Mesendoderm (in vitro differentiated cells): ENCODE data around the gene PPY.
"Not testable (repeated sequence)": the region's sequence is repeated elsewhere in the genome, so short reads cannot be mapped to it uniquely, and the experiment has no call there.

Experiments used
- DNase-seq: peaks from one replicate; pipeline ENCODE4 v3.0.0; 2013
- H2AK5ac ChIP-seq: 2 replicates; pipeline ENCODE4 v1.6.1; 2013; ENCODE audit warnings: low read length, inconsistent platforms
- H2BK120ac ChIP-seq: 2 replicates; pipeline ENCODE4 v1.6.1; 2013; ENCODE audit warnings: low read depth, mild to moderate bottlenecking, low read length, moderate library complexity, mixed read lengths
- H2BK15ac ChIP-seq: replicated peaks from 2 replicates; pipeline ENCODE4 v1.6.1; 2013; ENCODE audit warnings: low read depth, mild to moderate bottlenecking, moderate library complexity
- H2BK5ac ChIP-seq: 2 replicates; pipeline ENCODE4 v1.6.1; 2013; ENCODE audit warnings: low read length, inconsistent platforms
- H3K18ac ChIP-seq: 2 replicates; pipeline ENCODE4 v1.6.1; 2013; ENCODE audit warnings: mild to moderate bottlenecking, low read length, mixed read lengths
- H3K23ac ChIP-seq: one replicate; pipeline ENCODE4 v1.6.1; 2013; ENCODE audit warnings: low read length
- H3K27ac ChIP-seq: 2 replicates; pipeline ENCODE4 v1.5.1; 2013; ENCODE audit warnings: low read depth, mild to moderate bottlenecking, inconsistent platforms, low read length, moderate library complexity
- H3K27me3 ChIP-seq: 2 replicates; pipeline ENCODE4 v1.6.1; 2013; ENCODE audit warnings: low read length, control low read depth, mild to moderate bottlenecking, inconsistent platforms; ENCODE audit not compliant: insufficient read depth, poor library complexity
- H3K36me3 ChIP-seq: 2 replicates; pipeline ENCODE4 v1.6.1; 2013; ENCODE audit warnings: low read length, inconsistent platforms; ENCODE audit not compliant: control insufficient read depth, insufficient read depth
- H3K4ac ChIP-seq: one replicate; pipeline ENCODE4 v1.6.1; 2013; ENCODE audit warnings: low read depth, mild to moderate bottlenecking, low read length, moderate library complexity
- H3K4me1 ChIP-seq: 2 replicates; pipeline ENCODE4 v1.6.1; 2013; ENCODE audit warnings: low read depth, low read length, inconsistent platforms; ENCODE audit not compliant: control insufficient read depth
- H3K4me2 ChIP-seq: 2 replicates; pipeline ENCODE4 v1.6.1; 2013; ENCODE audit warnings: low read length
- H3K4me3 ChIP-seq: 2 replicates; pipeline ENCODE4 v1.5.1; 2013; ENCODE audit warnings: mild to moderate bottlenecking, low read length
- H3K56ac ChIP-seq: one replicate; pipeline ENCODE4 v1.6.1; 2013; ENCODE audit warnings: low read length
- H3K79me1 ChIP-seq: 2 replicates; pipeline ENCODE4 v1.6.1; 2013; ENCODE audit warnings: low read length, inconsistent platforms
- H3K79me2 ChIP-seq: 2 replicates; pipeline ENCODE4 v1.6.1; 2013; ENCODE audit warnings: mild to moderate bottlenecking, low read length; ENCODE audit not compliant: control insufficient read depth, insufficient read depth
- H3K9ac ChIP-seq: 2 replicates; pipeline ENCODE4 v1.6.1; 2013; ENCODE audit warnings: low read length, inconsistent platforms
- H4K5ac ChIP-seq: one replicate; pipeline ENCODE4 v1.6.1; 2013; ENCODE audit warnings: low read length
- H4K8ac ChIP-seq: one replicate; pipeline ENCODE4 v1.6.1; 2013; ENCODE audit warnings: low read depth, mild to moderate bottlenecking, control low read depth, low read length, moderate library complexity
- WGBS: extraction: QIAGEN DNeasy Blood & Tissue Kit; methylation state at CpG from one replicate; pipeline ENCODE4 v1.1.7; 2013; ENCODE audit warnings: low lambda C conversion rate, missing lambda C conversion rate; ENCODE audit not compliant: insufficient coverage; ENCODE audit errors: extremely low coverage; 5-methylcytosine and 5-hydroxymethylcytosine counted together

Gene PPY

GRCh38 chr17:43932923-43933322, 9.4 kb downstream of the PPY start:
- Histone ChIP-seq H3K4me3 (no peak overlapping the region), H3K27me3 (no peaks in the 10 kb centered on the region), H3K18ac (no peak overlapping the region), H3K79me2 (no peaks in the 10 kb centered on the region), H3K4me2 (no peak overlapping the region), H4K5ac (no peak overlapping the region), H3K56ac (no peak overlapping the region), H3K4me1 (no peaks in the 10 kb centered on the region), H2BK5ac (no peak overlapping the region), H2BK15ac (no peak overlapping the region), H3K9ac (no peak overlapping the region), H3K27ac (no peak overlapping the region), H3K4ac (no peak overlapping the region), H4K8ac (no peak overlapping the region), H3K23ac (no peak overlapping the region), H2AK5ac (no peak overlapping the region), H3K79me1 (no peaks in the 10 kb centered on the region), H3K36me3 (no peaks in the 10 kb centered on the region), H2BK120ac (no peak overlapping the region)
- no peak for DNase-seq
- no CpG with 5 or more reads among the region's 4 CpGs for WGBS

- no CpG with 5 or more reads among the region's 10 CpGs for WGBS
- no peak overlapping the region for H3K18ac ChIP-seq
Measured at GRCh38 chr17:43932357-43932756, 9.9 kb downstream of the PPY start.

DNA sequence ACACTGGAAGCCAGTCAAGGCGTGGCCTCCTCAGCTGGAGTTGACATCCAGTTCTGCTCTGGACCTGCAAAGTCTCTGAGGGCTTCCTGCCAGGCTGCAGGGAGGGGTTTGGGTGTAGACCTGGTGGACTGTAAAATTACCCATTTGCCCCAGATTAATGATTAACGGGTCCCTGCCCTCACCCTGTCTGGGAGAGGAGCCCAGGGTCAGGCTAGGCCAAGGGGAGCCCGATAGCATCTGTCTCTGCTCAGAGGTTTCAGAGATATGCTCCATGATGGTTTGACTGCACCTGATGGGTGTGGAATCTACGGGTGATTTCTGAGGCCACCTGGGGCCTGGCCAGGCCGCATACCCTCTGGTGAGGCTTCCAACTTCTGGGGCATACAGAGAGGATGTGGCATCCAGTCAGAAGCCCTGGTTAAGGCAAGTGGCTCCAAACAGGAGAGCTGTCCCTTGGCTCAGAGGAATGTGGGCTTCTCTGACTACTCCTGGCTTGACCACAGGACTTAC, 11.2 kb downstream of the PPY start:
- Histone ChIP-seq H2AK5ac (no peak overlapping the region), H3K4ac (no peak overlapping the region), H3K4me2 (no peak overlapping the region), H3K79me1 (no peaks in the 10 kb centered on the region), H2BK15ac (no peak overlapping the region), H2BK120ac (no peak overlapping the region), H3K4me3 (no peak overlapping the region), H2BK5ac (no peak overlapping the region), H4K8ac (no peak overlapping the region), H3K36me3 (no peaks in the 10 kb centered on the region), H3K27me3 (peaks cover 5% of the 10 kb centered on the region), H3K56ac (no peak overlapping the region), H3K79me2 (no peaks in the 10 kb centered on the region), H3K4me1 (no peaks in the 10 kb centered on the region), H3K9ac (no peak overlapping the region), H4K5ac (no peak overlapping the region), H3K27ac (no peak overlapping the region), H3K18ac (no peak overlapping the region), H3K23ac (no peak overlapping the region)
- DNase-seq: no peak
- WGBS: no CpG with 5 or more reads among the region's 5 CpGs

More at GRCh38 chr17:43932357-43932756, 9.9 kb downstream of the PPY start:
- no peaks in the 10 kb centered on the region for H3K27me3 ChIP-seq
- H2BK120ac ChIP-seq: no peak overlapping the region
- no peak overlapping the region for H3K4me2 ChIP-seq
- H4K5ac ChIP-seq: no peak overlapping the region
- H2BK15ac ChIP-seq: no peak overlapping the region
- no peaks in the 10 kb centered on the region for H3K79me2 ChIP-seq
- no peaks in the 10 kb centered on the region for H3K4me1 ChIP-seq
- no peaks in the 10 kb centered on the region for H3K36me3 ChIP-seq
- no peak overlapping the region for H3K23ac ChIP-seq
- DNase-seq: no peak
- no peak overlapping the region for H3K9ac ChIP-seq
- H3K56ac ChIP-seq: no peak overlapping the region
- H3K27ac ChIP-seq: no peak overlapping the region
- no peak overlapping the region for H2AK5ac ChIP-seq
- H3K4me3 ChIP-seq: no peak overlapping the region
- no peak overlapping the region for H2BK5ac ChIP-seq
- H4K8ac ChIP-seq: no peak overlapping the region
- H3K79me1 ChIP-seq: no peaks in the 10 kb centered on the region
- H3K4ac ChIP-seq: no peak overlapping the region

DNA sequence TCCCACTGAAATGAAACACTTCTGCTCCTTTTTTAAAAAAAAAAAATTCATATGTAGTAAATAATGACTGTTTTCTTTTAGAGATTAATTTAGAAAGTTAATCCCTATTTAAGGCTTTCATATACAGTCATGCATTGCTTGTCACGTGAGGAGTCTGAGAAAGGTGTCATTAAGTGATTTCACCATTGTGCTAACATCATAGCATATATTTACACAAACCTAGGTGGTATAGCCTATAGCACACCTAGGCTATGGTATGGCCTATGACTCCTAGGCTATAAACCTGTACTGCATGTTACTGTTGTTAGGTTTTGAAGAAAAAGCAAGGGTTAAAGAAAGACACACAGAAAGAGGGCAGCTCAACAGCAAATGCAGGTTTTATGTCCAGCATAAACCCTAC, 13.7 kb downstream of the PPY start:
- H3K27ac ChIP-seq: no peak overlapping the region
- H3K36me3 ChIP-seq: no peaks in the 10 kb centered on the region
- H4K8ac ChIP-seq: no peak overlapping the region
- H4K5ac ChIP-seq: no peak overlapping the region
- H2AK5ac ChIP-seq: no peak overlapping the region
- no peak overlapping the region for H2BK5ac ChIP-seq
- no peak overlapping the region for H3K18ac ChIP-seq
- no peak overlapping the region for H3K4me3 ChIP-seq
- H3K4me1 ChIP-seq: no peaks in the 10 kb centered on the region
- no peak overlapping the region for H3K56ac ChIP-seq
- H2BK120ac ChIP-seq: no peak overlapping the region
- H3K23ac ChIP-seq: no peak overlapping the region
- H3K4ac ChIP-seq: no peak overlapping the region
- no peaks in the 10 kb centered on the region for H3K79me1 ChIP-seq
- DNase-seq: no peak
- H2BK15ac ChIP-seq: no peak overlapping the region
- no peak overlapping the region for H3K9ac ChIP-seq
- no peak overlapping the region for H3K4me2 ChIP-seq
- no peaks in the 10 kb centered on the region for H3K79me2 ChIP-seq
- peaks cover 5% of the 10 kb centered on the region for H3K27me3 ChIP-seq
- no CpG with 5 or more reads among the region's 1 CpG for WGBS

DNA sequence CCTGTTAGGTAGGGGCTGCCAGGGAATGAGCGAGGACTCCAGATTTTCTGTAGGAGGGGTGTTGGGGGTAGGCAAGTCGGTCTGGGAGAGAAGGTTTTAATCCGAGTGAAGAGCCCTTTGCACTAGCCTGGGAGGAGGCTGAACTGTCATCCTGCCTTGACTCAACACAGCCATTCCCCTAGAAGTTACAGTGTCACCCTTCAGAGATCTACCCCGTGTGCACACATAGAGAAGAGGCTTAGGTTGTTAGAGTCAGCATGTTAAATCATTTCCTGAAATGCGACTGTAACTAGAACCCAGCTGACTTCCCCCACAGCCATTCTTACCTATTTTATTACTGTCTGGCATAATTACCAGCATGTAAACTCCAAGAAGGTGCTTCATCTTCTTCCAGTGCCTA, 14.3 kb downstream of the PPY start:
- WGBS: no CpG with 5 or more reads among the region's 5 CpGs
- not testable (repeated sequence) for H3K27ac ChIP-seq, H3K4me2 ChIP-seq, H3K4ac ChIP-seq, H3K4me1 ChIP-seq, H3K4me3 ChIP-seq, H2BK15ac ChIP-seq, H4K5ac ChIP-seq, H3K79me2 ChIP-seq, H4K8ac ChIP-seq, H2BK120ac ChIP-seq, H2AK5ac ChIP-seq, H3K18ac ChIP-seq, H3K23ac ChIP-seq, H3K9ac ChIP-seq, H3K56ac ChIP-seq, H3K79me1 ChIP-seq, DNase-seq, H3K36me3 ChIP-seq, H3K27me3 ChIP-seq, H2BK5ac ChIP-seq
